HEK293T (cell line): ENCODE data around the gene DGKD.

ENCODE experiments used
- ARNT ChIP-seq: fragments of 450-650 bp; IDR thresholded peaks from 2 replicates; pipeline ENCODE4 v1.6.1; 2017; ENCODE audit warnings: mild to moderate bottlenecking
- BHLHE40 ChIP-seq: fragments of 450-650 bp; IDR thresholded peaks from 2 replicates; pipeline ENCODE4 v1.6.1; 2016; ENCODE audit warnings: mild to moderate bottlenecking, moderate library complexity, borderline replicate concordance
- FOXK2 ChIP-seq: fragments of 450-650 bp; IDR thresholded peaks from 2 replicates; pipeline ENCODE4 v1.6.1; 2016; ENCODE audit warnings: mild to moderate bottlenecking
- HDGF ChIP-seq: fragments of 450-650 bp; IDR thresholded peaks from 2 replicates; pipeline ENCODE4 v1.6.1; 2017; ENCODE audit warnings: antibody characterized with exemption, borderline replicate concordance

- TF ChIP-seq ARNT, result no peak
- TF ChIP-seq FOXK2, result no peak
- TF ChIP-seq HDGF, result no peak
- no peak for TF ChIP-seq BHLHE40
Measured at GRCh38 chr2:233443511-233444183, 89.4 kb downstream of the DGKD start.
